Esophagus mucosa (tissue), 1 donor: ENCODE results near the gene BACE1. TPM values are rescaled to one million over a fixed set of nuclear protein-coding genes. Genes with fewer than 3 reads are reported as not detected.

ENCODE experiments used
- ATAC-seq: fragments of 200-7000 bp; cut with Tn5 transposase; one replicate; pipeline ENCODE4 v1.9.1; 2020
- total RNA-seq: library from RNA; stranded (reverse); gene quantifications from one replicate; pipeline ENCODE4 v1.2.4, GENCODE V29; 2023
- donor health status: DM: yes; HTN: yes; CAD: no.

The BACE1 gene
- total RNA-seq, 1 donor from 2014 or later = 17.5 TPM

DNA sequence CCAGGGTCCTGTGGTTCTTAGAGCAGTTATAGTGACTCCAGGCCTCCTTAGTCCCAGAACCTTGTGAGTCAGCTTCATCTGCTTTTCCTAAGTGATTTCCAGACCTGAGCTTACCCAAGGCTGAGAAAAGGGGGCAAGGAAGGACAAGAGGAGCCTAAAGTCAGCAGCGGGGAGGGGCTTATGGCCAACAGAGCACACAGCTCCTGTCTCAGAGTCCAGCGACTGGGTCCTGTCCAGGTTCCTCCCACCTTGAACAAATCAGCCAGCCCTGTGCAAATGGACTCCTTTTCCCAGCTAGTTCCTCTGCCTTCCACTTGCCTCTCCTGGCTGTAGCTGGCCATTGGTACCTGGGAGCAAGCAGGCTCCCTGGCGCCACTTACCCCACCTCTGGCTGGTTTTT, 10.9 kb downstream of the BACE1 start:
- no peak for ATAC-seq

DNA sequence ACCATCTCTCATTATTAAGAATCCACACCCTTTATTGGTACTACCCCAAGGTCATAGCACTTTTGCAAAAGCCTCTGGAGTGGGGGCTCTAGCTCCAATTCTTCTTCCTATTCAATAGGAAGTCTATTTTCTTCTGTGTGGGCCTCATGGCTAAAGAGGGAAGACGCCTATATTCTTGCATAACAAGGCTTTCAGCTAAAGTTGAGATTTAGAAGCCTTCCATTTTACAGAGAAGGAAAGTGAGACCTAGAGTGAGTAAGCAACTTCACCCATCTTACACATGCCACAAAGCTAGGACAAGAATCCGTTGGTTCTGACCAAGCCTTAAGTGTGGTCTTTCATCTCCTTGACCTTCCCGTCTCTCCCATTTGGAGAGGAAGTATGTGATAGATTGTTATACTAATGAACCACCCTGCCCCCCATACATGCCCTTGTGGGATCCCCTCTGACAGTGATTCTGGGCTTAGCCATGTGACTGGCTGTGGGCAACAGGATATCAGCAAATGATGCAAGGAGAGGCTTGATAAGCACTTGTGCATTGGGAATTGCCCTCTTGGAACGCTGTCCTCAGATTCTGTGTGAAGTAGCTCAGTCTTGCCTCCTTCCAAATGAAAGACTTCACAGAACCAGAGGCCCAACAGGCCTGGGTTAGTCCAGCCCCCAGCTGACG, 12.3 kb downstream of the BACE1 start:
- no peak for ATAC-seq

DNA sequence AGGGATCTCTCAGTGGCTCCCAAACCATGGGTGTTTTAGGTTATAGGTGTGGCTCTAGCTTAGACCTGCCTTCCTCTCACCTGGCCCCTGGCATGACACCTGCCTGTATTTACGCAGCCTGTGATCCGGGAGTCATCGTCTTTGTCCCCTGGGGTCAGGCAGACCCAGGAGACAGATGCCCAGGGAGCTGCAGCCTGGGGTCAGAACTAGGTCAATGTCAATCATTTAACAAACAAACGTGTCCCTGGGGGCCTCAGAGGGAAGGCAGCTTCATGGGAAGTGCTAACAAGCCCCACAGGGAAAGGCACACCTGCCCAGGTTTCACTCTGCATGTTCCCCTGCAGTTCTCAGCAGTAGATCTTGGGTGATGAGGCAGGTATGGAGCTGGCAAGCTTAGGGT, 13.0 kb downstream of the BACE1 start:
- ATAC-seq = no peak

DNA sequence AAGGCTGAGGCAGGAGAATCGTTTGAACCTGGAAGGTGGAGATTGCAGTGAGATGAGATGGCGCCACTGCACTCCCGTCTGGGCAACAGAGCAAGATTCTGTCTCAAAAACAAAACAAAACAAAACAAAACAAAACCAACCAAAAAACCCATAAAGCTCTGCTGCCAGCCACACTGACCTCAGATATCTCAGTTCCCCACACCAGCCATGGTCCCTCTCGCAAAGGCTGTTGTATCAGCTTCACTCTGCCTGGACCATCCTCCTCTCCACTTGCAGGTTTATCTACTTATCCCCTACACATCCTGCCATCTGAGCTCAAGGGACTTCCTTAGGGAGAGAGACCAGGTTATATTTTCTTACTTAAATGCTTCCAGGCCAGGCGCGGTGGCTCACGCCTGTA, 13.8 kb downstream of the BACE1 start:
- ATAC-seq = no peak

DNA sequence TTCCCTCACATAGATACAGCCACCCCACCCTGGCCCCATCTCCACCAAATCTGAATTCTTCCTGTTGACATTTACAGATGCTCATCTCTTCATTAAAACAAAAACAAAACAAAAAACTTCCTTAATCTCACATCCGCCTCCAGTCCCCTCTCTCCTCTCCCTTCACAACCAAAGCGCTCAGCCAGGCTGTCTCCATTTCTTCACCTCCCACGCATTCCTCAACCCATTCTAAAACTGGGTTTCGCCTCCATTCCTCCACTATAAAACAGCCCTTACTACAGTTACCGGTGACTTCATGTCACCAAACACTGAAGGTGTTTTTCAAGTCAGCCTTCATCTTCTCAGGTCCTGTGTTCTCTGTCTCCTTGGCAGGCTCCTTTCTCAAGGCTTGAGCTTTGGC, 15.3 kb downstream of the BACE1 start:
- ATAC-seq = no peak

DNA sequence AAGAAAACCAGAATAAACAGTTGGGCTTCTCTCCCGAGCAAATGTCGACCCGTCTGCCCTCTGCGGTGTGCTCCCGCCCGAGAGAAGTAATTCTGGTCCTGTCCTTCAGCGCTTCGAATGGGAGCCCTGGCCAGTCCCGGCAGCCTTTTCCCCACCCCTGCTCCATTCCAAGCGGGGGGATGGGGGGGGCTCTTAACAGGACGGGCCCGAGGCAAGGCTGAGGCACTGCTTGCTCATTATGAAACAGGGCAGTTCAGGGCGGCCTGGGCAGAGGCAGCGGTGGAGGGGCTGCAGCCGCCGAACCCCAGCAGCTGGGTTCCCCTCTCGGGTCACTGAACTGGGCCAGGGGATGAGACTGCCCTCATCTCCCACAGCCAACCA, 15.8 kb downstream of the BACE1 start:
- peak; percentile 22 for ATAC-seq

DNA sequence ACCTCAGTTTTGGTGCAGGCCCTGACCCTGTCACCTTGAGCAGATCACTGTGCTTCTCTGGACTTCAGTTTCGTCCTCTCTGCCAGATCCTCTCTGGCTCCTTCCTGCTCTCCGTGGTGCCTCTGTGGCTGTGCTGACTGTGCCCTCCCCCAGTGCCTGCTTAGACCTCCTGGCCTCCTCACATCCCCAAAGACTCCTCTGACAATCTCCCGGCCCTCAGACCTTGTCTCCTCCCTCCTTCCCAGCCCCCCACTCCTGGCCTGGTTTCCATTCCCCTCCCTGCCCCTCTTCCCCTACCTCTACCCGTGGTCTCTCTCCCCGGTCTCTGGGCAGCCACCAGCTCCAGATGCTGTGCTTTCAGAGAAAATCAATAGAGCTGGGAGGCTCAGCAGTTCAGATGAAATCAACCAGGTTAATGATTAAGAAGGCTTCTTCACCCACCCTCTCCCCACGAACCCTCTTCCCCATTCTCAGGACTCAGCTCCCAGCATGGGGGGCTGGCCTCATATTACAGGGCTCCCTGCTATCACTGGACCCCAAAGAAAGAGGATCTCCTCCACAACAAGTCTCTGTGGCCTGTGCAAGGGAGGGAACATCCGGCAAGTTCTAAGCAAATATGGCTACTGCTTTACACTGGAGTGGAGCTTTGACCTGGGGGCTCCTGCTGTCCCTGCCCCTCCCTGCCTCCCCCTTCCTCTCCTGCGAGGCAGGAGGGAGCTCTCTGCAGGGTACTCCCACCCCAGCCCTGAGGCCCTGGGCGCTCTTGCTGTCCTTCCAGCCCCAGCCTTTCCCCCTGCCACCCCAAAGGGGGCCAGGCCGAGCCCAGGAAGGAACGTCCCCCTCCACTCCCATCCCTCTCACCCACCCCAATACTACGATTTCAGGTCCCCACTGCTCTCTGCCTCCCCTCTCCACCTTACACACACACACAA, 16.4 kb downstream of the BACE1 start:
- ATAC-seq = no peak

DNA sequence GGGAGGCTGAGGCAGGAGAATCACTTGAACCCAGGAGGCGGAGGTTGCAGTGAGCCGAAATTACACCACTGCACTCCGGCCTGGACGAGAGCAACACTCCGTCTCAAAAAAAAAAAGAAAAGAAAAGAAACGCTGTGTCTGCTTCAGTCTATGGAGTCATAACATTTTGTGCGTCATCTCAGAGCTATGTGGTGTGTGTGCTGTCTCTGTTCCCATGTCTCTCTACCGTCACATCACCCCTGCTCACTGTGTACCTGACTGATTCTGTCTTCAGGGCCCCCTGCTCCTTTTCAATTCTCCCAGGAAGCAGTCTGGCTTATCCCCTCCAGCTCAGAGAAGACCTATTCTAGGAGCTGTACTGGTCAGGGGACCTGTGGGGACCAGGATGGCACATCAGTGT, 17.9 kb downstream of the BACE1 start:
- no peak for ATAC-seq

DNA sequence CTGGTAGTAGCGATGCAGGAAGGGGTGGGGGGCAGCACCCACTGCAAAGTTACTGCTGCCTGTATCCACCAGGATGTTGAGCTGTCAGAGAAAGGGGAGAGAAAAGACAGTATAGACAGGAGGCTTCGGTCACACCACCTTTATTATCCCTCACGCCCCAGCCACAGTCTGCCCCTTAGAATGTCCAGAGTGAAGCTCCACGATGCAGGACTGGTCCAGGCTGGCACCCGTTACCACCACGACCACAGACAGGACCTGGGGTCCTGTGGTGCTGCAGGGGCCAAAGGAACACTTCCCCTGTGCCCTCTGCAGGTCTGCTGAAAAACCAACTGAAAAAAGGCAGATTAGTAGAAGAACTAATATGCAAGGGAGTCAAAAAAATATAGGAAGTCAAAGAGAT, 19.2 kb downstream of the BACE1 start:
- ATAC-seq = no peak

DNA sequence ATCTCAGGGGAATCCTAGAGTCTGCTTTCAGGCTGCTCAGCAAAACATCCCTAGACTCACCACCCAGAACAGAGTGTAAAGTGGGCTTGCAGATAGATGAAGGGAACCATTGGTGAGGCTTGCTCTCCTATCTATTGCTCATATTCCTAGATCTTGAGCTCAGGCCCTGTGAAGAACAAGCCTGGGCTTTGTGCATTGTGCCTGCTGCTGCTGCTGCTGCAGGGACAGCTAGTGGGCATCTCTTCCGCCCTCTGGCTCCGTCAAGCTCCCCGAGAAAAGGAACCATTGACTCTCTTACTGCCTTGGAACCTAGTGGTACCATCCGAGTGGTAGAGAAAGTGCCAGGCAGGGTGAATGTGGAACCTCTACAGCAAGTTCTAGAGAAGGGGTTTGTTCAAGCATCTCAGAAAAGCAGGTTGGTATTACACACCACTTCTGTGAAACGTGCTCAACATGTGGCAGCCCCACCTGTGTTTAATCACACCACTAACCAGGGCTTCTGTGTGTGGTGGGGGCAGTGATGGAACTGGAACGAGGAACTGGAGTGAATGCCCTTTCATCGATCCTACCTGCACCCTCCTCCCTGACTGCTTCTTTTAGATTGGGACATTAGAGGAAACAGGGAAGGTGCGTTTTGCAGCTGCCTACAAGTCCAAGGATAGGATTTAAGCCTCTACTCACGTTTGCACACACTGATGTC, 20.5 kb downstream of the BACE1 start:
- no peak for ATAC-seq

DNA sequence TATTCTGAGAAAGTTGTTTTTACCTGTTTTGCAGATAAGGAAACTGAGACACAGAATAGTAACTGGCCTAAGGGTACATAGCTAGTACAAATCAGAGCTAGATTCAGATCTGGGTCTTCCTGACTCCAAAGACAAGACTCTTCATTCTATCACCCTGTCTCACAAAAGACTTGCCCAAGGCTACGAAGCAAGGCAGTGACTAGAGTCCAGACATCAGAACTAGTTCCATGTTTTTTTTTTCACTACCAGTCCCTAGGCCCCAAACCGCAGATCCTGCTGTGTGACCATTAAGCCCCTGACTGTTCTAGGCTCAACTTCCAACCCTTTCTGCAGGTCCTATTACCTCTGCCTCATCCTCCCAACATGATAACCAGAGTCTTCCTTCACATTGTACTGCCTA, 23.4 kb downstream of the BACE1 start:
- ATAC-seq = no peak

DNA sequence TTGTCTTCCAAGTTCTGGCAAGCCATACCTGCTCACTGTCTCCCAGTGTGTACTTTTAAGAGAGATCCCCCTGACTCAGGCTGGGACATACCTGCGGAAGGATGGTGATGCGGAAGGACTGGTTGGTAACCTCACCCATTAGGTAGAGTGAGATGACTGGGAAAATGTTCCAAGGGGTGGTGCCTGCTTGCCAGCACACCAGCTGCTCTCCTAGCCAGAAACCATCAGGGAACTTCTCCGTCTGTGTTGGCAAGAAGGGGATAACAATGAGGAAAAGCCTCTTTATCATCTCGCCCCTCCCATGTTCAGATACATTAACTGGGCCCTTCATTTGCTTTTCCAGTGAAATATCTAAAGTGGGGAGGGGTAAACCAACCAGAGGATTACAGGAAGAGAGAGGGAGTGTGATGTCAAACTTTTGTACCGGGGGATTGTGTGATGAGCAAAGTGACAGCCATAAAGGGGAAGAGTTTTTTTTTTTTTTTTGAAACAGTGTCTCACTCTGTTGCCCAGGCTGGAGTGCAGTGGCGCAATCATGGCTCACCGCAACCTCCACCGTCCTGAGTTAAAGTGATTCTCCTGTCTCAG, 25.2 kb downstream of the BACE1 start, which contains the start of gene BACE1-AS:
Gene BACE1-AS (plus strand): TSS at position 538 of the 588 bp plus-strand sequence.
- no peak for ATAC-seq

DNA sequence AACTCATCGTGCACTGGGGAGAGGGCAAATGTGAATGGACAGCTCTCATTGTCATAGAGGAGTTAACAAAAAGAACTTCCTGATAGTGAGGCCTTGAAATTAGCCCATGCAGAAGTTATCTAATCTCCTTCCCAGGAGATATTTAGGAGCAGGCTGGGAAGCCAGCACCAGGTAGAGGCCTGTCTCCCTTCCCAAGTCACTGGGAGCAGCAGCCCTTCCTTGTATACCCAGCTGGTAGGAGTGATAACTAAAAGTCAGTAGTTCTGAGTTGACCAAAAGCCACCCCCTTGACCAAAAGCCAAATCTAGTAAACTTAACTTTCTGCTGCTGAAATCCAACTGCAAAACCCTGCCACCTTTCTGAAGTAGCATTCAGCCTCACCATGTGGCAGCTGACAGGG, 26.3 kb downstream of the BACE1 start:
- no peak for ATAC-seq

DNA sequence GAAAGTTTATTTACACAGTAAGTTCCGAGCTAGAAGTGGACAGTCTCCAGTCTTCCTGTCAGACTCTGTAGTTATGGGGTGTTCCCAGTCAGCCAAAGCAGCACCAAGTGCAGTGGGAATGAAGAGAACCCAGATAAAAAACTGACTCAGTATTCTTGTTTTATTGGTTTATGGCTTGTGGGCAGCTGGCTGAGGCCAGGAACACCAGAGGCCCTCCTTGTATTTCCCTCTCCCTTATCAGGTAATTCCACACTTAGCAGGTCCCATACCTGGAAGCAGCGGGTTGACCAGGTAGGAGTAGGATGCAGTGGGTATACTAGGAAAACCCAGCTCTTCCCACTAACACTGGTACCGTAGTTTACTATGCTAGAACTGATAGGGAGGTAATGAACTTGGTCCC, 28.4 kb downstream of the BACE1 start:
- ATAC-seq = no peak

DNA sequence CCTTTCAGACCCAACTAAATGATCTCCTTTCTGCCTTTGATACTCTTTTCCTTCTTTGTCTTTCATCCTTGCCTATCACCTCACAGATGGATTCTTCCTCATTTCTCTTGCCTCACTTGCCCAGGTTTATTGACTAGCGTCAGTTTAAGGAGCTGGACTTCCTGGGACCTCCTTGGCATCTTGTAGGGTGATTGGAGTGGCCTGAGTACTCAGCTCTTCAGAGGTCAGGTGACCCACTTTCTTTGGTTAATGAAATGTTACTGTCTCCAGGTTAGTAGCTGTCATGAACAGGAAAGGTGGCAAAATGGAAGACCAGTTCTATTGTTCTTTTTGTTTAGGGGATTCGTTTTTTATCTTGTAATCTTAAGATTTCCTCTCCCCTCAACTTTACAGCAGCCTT, 29.5 kb downstream of the BACE1 start:
- no peak for ATAC-seq

DNA sequence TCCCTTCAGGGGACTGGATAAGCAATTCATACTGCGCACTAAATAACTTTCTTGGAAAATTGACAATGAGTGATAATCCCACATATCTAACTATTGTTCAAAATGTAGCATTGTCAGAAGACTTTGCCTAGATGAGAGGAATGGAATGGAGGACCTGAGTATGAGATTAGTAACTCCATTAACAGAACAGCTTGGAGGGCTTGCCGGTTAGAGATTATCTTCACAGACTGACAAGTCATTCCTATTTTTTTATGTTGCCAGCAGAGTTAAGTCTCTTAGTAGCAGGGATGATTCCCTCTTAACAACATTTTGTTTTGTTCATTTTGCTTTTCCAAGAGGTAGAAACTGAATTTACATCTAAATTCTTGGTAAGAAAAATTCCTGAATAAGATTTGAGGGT, 32.0 kb downstream of the BACE1 start:
- ATAC-seq = no peak

DNA sequence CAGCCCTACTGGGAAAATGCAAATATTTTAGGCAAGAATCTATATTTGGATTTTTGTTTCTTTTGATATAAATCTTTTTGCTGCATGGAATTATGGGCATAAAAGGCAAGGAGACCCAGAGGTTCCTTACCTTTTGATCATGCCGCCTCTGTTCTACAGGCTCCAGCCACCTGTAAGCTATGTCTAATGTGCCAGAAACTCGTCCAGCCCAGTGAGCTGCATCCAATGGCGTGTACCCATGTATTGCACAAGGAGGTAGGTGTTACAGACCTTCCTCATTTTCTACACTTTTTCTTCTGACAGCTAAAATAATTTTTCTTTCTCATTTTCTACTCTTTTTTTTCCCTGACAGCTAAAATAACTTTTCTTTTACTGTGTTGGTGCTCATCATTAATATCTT, 33.1 kb downstream of the BACE1 start:
- ATAC-seq = no peak

DNA sequence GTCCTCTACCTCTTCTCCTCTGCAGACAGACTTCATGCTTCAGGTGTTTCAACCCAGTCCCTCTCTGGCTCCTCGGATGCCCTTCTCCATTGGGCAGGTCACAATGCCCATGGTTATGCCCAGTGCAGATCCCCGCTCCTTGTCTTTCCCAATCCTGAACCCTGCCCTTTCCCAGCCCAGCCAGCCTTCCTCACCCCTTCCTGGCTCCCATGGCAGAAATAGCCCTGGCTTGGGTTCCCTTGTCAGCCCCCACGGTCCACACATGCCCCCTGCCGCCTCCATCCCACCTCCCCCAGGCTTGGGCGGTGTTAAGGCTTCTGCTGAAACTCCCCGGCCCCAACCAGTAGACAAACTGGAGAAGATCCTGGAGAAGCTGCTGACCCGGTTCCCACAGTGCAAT, 34.2 kb downstream of the BACE1 start:
- no peak for ATAC-seq

DNA sequence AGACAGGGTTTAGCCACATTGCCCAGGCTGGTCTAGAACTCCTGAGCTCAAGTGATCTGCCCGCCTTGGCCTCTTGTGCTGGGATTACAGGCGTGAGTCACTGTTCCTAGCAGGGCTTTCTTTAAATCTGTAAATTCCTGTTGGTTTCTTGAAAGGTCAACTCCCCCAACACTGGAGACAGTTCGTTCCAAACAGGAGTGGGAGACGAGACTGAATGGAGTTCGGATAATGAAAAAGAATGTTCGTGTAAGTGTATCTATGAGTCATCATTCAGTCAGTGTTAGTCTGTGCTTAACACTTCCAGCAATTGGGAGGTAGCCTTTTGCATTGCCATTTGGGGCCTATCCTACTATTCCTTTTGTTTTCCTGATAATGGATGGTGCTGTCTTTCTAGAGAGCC, 34.9 kb downstream of the BACE1 start:
- ATAC-seq = peak; percentile 85

DNA sequence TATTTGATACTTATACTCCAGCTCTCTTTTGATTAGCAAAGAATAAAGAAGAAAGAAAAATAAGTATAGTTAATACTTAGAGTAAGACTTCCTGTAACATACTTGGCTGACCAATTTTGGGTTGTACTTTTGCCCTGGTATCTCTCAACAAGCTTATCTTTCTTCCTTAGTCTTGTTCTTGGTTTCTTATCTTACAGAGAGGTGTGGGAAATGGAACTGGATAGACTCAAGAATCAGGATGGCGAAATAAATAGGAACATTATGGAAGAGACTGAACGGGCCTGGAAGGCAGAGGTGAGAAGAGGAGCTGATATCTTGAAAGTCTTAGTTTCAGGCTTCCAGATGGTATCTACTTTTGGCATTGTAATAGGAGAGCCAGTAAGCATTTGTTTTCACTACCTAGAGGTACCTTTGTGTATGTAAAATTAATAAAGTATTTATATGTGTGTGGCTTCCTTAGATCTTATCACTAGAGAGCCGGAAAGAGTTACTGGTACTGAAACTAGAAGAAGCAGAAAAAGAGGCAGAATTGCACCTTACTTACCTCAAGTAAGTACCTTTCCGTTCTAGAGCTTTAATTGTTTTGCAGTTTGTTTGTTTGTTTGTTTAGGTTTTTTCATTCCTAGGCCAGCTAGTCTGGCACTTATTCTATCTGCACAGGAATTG, 36.2 kb downstream of the BACE1 start:
- ATAC-seq = no peak

DNA sequence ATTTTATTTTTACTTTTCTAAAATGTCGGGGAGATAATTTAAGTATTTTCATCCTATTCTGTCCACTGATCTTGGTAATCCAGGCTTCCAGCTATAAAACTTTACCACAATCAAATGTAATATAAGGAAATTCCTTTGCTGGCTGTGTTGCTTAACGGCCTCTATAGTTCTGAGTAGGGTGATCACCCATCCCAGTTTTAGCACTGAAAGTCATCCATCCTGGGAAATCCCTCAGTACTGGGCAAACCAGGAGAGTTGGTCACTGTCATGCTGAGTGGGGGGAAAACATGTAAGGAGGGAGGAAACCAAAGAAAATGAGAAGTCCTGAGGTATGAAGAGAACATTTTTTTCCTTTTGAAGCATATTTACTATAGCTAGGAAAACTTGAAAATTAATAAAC, 37.7 kb downstream of the BACE1 start:
- no peak for ATAC-seq

DNA sequence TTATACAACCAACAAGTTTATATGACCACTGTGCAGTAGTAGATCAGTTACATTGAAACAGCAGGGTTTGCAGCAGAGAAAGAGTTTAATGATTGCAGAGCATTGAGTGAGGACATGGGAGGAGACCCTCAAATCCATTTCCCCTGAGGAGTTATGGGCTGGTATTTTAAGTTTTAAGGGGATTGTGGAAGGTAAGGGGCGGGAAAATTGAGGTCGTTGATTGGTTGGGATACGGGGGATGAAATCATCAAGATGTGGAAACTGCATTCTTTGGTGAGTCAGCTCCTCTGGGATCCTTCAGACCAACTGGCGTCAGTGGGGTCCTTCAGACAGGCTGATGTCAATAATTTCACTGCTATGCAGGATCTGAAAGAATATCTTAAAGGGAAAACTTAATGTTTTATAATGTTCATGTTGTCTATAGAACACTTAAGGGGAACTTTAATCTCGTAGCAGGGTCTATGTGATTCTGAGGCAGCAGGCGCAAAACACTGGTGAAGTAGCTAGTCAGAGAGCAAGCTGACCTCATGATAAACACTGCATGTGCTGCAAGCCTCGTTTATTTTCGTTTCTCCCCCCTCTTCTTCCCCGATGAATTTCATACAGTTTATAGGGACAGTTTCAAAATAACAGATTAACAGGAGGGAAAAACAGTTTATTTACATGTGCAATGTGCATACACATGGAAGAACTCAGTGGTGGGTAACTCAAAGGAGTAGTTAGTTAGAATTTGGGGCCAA, 42.3 kb downstream of the BACE1 start:
- no peak for ATAC-seq
